RWPE2 (cell line): Measurements from ENCODE around the gene NRIP1.
A peak's percentile ranks its signal among the peaks of the same experiment; 100 is the strongest.

Experiments
- ATAC-seq: fragments of 200-7000 bp; cut with Tn5 transposase; 3 replicates; pipeline ENCODE4 v1.9.1; 2021; ENCODE audit warnings: low read depth
- DNase-seq: peaks from one replicate; pipeline ENCODE4 v3.0.0-alpha.2; 2020; ENCODE audit warnings: low spot score
- H3K27ac ChIP-seq: fragments of 450-650 bp; 2 replicates; pipeline ENCODE4 v1.5.1; 2017; ENCODE audit warnings: mild to moderate bottlenecking; ENCODE audit not compliant: poor library complexity, severe bottlenecking
- H3K27me3 ChIP-seq: fragments of 250-450 bp; sonication (Bioruptor Pico); 2 replicates; pipeline ENCODE4 v1.5.1; 2021; ENCODE audit warnings: mild to moderate bottlenecking, moderate library complexity; ENCODE audit not compliant: insufficient read depth, poor library complexity, severe bottlenecking
- H3K36me3 ChIP-seq: fragments of 250-450 bp; sonication (Bioruptor Pico); 2 replicates; pipeline ENCODE4 v1.5.1; 2020; ENCODE audit warnings: low read depth, mild to moderate bottlenecking, moderate library complexity
- H3K4me1 ChIP-seq: fragments of 250-450 bp; sonication (Bioruptor Pico); 2 replicates; pipeline ENCODE4 v1.5.1; 2021; ENCODE audit warnings: mild to moderate bottlenecking, moderate library complexity; ENCODE audit not compliant: insufficient read depth, poor library complexity, severe bottlenecking
- H3K4me3 ChIP-seq: fragments of 250-450 bp; sonication (Bioruptor Pico); 2 replicates; pipeline ENCODE4 v1.5.1; 2021; ENCODE audit warnings: mild to moderate bottlenecking, moderate library complexity; ENCODE audit not compliant: severe bottlenecking
- H3K9me3 ChIP-seq: fragments of 250-450 bp; sonication (Bioruptor Pico); 2 replicates; pipeline ENCODE4 v1.5.1; 2021; ENCODE audit warnings: mild to moderate bottlenecking, moderate library complexity; ENCODE audit not compliant: severe bottlenecking
- TF ChIP-seq, protein P1 (sequence below): fragments of 450-650 bp; IDR thresholded peaks from one replicate; pipeline ENCODE4 v1.5.1; 2017; ENCODE audit warnings: mild to moderate bottlenecking, moderate library complexity; ENCODE audit not compliant: poor library complexity, severe bottlenecking

NRIP1 gene

DNA sequence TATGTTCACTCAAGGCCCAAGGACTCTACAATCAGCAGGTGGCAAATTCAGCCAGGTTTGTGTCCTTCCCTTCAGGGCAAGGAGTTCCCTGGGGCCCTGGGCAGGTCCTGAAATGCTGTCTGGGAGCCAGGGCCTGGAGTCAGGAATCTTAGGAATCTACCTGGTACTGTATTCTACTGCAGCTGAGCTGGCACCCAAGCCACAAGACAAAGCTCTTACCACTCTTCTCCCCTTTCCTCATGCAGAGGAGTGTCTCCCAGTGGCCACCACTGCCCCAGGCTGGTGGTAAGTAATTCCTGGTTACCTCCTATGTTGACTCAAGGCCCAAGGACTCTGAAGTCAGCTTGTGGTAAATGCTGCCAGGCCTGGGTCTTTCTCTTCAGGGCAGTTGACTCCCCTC is 153.4 kb downstream of the NRIP1 start:
- Histone ChIP-seq H3K9me3 (no peaks in the 10 kb centered on the region), H3K27me3 (no peaks in the 10 kb centered on the region), H3K4me3 (no peak overlapping the region), H3K27ac (no peak overlapping the region), H3K36me3 (no peaks in the 10 kb centered on the region), H3K4me1 (no peaks in the 10 kb centered on the region)
- TF ChIP-seq, protein P1, sequence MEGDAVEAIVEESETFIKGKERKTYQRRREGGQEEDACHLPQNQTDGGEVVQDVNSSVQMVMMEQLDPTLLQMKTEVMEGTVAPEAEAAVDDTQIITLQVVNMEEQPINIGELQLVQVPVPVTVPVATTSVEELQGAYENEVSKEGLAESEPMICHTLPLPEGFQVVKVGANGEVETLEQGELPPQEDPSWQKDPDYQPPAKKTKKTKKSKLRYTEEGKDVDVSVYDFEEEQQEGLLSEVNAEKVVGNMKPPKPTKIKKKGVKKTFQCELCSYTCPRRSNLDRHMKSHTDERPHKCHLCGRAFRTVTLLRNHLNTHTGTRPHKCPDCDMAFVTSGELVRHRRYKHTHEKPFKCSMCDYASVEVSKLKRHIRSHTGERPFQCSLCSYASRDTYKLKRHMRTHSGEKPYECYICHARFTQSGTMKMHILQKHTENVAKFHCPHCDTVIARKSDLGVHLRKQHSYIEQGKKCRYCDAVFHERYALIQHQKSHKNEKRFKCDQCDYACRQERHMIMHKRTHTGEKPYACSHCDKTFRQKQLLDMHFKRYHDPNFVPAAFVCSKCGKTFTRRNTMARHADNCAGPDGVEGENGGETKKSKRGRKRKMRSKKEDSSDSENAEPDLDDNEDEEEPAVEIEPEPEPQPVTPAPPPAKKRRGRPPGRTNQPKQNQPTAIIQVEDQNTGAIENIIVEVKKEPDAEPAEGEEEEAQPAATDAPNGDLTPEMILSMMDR, result no peak
- DNase-seq (no peak), ATAC-seq (peak; percentile 53)
